K562 (cell line): ENCODE measurements around the gene ADCY6. TPM values are rescaled to one million over a fixed set of nuclear protein-coding genes. Genes with fewer than 3 reads are reported as not detected.

ENCODE experiments used
- ATAC-seq: fragments of 200-7000 bp; cut with Tn5 transposase; 3 replicates; pipeline ENCODE4 v1.9.1; 2020; ENCODE audit warnings: moderate library complexity
- BruUV-seq: library from RNA; stranded (reverse); fragments of 400-500 nt; replicated peaks from 2 replicates; lab custom pipeline; 2021; lab: Mats Ljungman, UMichigan
- CTCF ChIA-PET: fragments of 300-600 bp; formaldehyde crosslinking; extraction: SDS; loops from one replicate; lab custom pipeline; 2021; ENCODE audit warnings: low intra/inter-chr PET ratio; lab: Yijun Ruan, JAX
- POLR2A ChIA-PET: fragments of 300-600, 350-650 bp; sonication (Branson Sonifier 250); formaldehyde crosslinking; extraction: SDS; loops from one replicate; lab custom pipeline; 2021; ENCODE audit warnings: antibody characterized with exemption, inconsistent platforms; lab: Yijun Ruan, JAX
- DNase-seq, 4 experiments: peaks; one replicate each; pipeline versions ENCODE4 v3.0.0 to v3.0.0-alpha.2; 2011 to 2018; ENCODE audit warnings: low spot score in 3 of 4, mixed read lengths in 3 of 4; ENCODE audit errors: extremely low read depth in 1 of 4
- FAIRE-seq: peaks from 2 replicates; lab custom pipeline; 2011; peaks lifted over from hg19 to GRCh38; lab: Jason Lieb, UNC
- H2AFZ ChIP-seq: 2 replicates; pipeline ENCODE4 v1.6.0; 2011; ENCODE audit warnings: low read depth, low read length, control low read depth, inconsistent platforms
- H3K27ac ChIP-seq: fragments of 200-600 bp; 3 replicates; pipeline ENCODE4 v1.8.0; 2011; ENCODE audit warnings: low read depth, mild to moderate bottlenecking, control low read depth, inconsistent platforms, low read length, moderate library complexity, mixed read lengths; ENCODE audit errors: extremely low read depth
- H3K27me3 ChIP-seq, 2 experiments: fragments of 300-600 bp in 1 of 2; 2 replicates in 1 of 2; 3 replicates in 1 of 2; pipeline versions ENCODE4 v1.6.0 to v1.8.0; 2011; ENCODE audit warnings: inconsistent platforms in 2 of 2, low read length in 2 of 2, mild to moderate bottlenecking in 1 of 2, mixed read lengths in 1 of 2, moderate library complexity in 1 of 2; ENCODE audit not compliant: control insufficient read depth in 2 of 2, insufficient read depth in 2 of 2
- H3K36me3 ChIP-seq: fragments of 300-600 bp; 3 replicates; pipeline ENCODE4 v1.8.0; 2011; ENCODE audit warnings: mild to moderate bottlenecking, low read length, inconsistent platforms; ENCODE audit not compliant: control insufficient read depth, insufficient read depth
- H3K4me1 ChIP-seq, 2 experiments: fragments of 200-600 bp in 1 of 2; replicated peaks in 1 of 2; 2 replicates in 1 of 2; 3 replicates in 1 of 2; pipeline versions ENCODE4 v1.5.1 to v1.8.0; 2011; ENCODE audit warnings: inconsistent platforms in 2 of 2, low read length in 2 of 2, mild to moderate bottlenecking in 1 of 2, mixed read lengths in 1 of 2, moderate library complexity in 1 of 2; ENCODE audit not compliant: control insufficient read depth in 2 of 2, insufficient read depth in 2 of 2
- H3K4me2 ChIP-seq: 2 replicates; pipeline ENCODE4 v1.6.1; 2011; ENCODE audit warnings: low read length, control low read depth, inconsistent platforms, mixed read lengths; ENCODE audit not compliant: insufficient read depth
- H3K4me3 ChIP-seq: fragments of 200-600 bp; sonication (generic), shearing (Covaris generic); 2 replicates; pipeline ENCODE4 v1.5.1; 2016; ENCODE audit warnings: control low read depth, inconsistent platforms
- H3K79me2 ChIP-seq: fragments of 200-600 bp; 3 replicates; pipeline ENCODE4 v1.8.0; 2011; ENCODE audit warnings: low read length, inconsistent platforms; ENCODE audit not compliant: control insufficient read depth, insufficient read depth
- H3K9ac ChIP-seq, 2 experiments: 2 replicates each; pipeline versions ENCODE4 v1.6.0 to v1.6.1; 2011; ENCODE audit warnings: low read depth in 2 of 2, low read length in 2 of 2, control low read depth in 1 of 2, inconsistent platforms in 1 of 2, mild to moderate bottlenecking in 1 of 2, mixed read lengths in 1 of 2; ENCODE audit not compliant: insufficient read depth in 1 of 2
- H3K9me1 ChIP-seq: one replicate; pipeline ENCODE4 v1.6.0; 2011; ENCODE audit warnings: inconsistent platforms, mild to moderate bottlenecking, low read length, moderate library complexity; ENCODE audit not compliant: control insufficient read depth, insufficient read depth
- H3K9me3 ChIP-seq: replicated peaks from 2 replicates; pipeline ENCODE4 v1.5.1; 2011; ENCODE audit warnings: low read depth, low read length, inconsistent platforms; ENCODE audit not compliant: control insufficient read depth, insufficient read depth
- H4K20me1 ChIP-seq: replicated peaks from 2 replicates; pipeline ENCODE4 v1.6.1; 2011; ENCODE audit warnings: low read length, inconsistent platforms, mixed read lengths; ENCODE audit not compliant: control insufficient read depth, insufficient read depth
- MCM5 ChIP-seq: fragments of 450-650 bp; IDR thresholded peaks from 2 replicates; pipeline ENCODE4 v1.6.1; 2016; ENCODE audit warnings: low read depth
- POLR2A ChIP-seq: fragments of 450-650 bp; conservative IDR thresholded peaks from 2 replicates; pipeline ENCODE4 v1.6.1; 2016
- ZBTB1 ChIP-seq: sonication (generic); formaldehyde crosslinking; IDR thresholded peaks from 2 replicates; pipeline ENCODE4 v1.8.1; 2023; ENCODE audit warnings: missing genetic modification reagents, low read depth, mild to moderate bottlenecking, borderline replicate concordance
- WGBS: fragments of 100-300 bp; shearing (Covaris generic); methylation state at CpG from one replicate; pipeline ENCODE4 v1.1.6; 2016; ENCODE audit warnings: low coverage, mixed read lengths; ENCODE audit not compliant: insufficient coverage; ENCODE audit errors: missing lambda C conversion rate; 5-methylcytosine and 5-hydroxymethylcytosine counted together
- in situ Hi-C: fragments of 300-500 bp; cut with MboI; formaldehyde crosslinking; loops from 4 replicates; pipeline ENCODE4 v1.15.0; 2018; ENCODE audit warnings: inconsistent platforms, mixed read lengths
- intact Hi-C: fragments of 100-400 bp; cut with micrococcal nuclease; formaldehyde crosslinking; loops from 2 replicates; pipeline ENCODE4 v1.14.2; 2022
- polyA plus RNA-seq, 8 experiments: library from polyadenylated mRNA; depleted of rRNA in 4 of 8; stranded (reverse) in 5 of 8; unstranded in 3 of 8; fragments of >200 nt; fragmentation: Nextera tagmentation in 2 of 8; fragmentation: Illumina TruSeq in 1 of 8; extraction: Ambion mirVana in 2 of 8; extraction: Trizol in 1 of 8; gene quantifications; 2 replicates each; pipeline versions ENCODE4 v1.2.1 to v1.2.3, GENCODE V29; 2011 to 2014; ENCODE audit warnings: inconsistent platforms in 1 of 8, missing spikeins in 1 of 8
- total RNA-seq, 7 experiments: library from RNA; depleted of rRNA in 6 of 7; stranded (reverse); fragments of >200 nt in 6 of 7; fragmentation: Illumina TruSeq in 2 of 7; extraction: Trizol in 2 of 7; gene quantifications; 2 replicates each; pipeline versions ENCODE4 v1.2.1 to v1.2.3, GENCODE V29; 2011 to 2021; ENCODE audit warnings: low replicate concordance in 1 of 7

Gene ADCY6
- total and polyA plus RNA-seq, 9 of the 15 experiments (the other 6 are each of a cell fraction or from before 2014, with no cell fraction given): 0.01 to 1.0 (median 0.53) TPM

GRCh38 chr12:48818831-48819590 is 30.1 kb upstream of the ADCY6 start:
- 15% methylated on average over 21 of the region's 37 CpGs for WGBS
- Histone ChIP-seq H3K27me3 (peaks cover 18 to 49% of the 10 kb centered on the region in 2 experiments; a peak in 4 of 5 replicates), H3K4me2 (no peak overlapping the region), H3K4me3 (peak overlapping the region; percentile 52), H3K36me3 (no peaks in the 10 kb centered on the region), H3K79me2 (no peaks in the 10 kb centered on the region), H3K27ac (no peak overlapping the region), H2AFZ (no peak overlapping the region), H3K4me1 (peaks cover 0 to 35% of the 10 kb centered on the region in 2 experiments; a peak in 3 of 5 replicates), H3K9me3 (no peaks in the 10 kb centered on the region), H4K20me1 (peaks cover 9% of the 10 kb centered on the region; the same call in 1 of the 2 replicates), H3K9me1 (no peaks in the 10 kb centered on the region), H3K9ac (peak overlapping the region in 1 of 2 experiments; percentile 81; a peak in 2 of 4 replicates)
- FAIRE-seq (no peak), DNase-seq (no peak), ATAC-seq (no peak)
- ChIA-PET CTCF (no interaction called here), POLR2A (interaction anchor here (0.7 to 1.5 kb wide), 9 partner anchors 8 to 1082 kb away, joined by 3 to 9 read pairs (median 4); partner anchors contain the start of gene DDX23)
- in situ Hi-C loops (no loop called here), intact Hi-C loops (no loop called here)
- TF ChIP-seq POLR2A (no peak), ZBTB1 (CRISPR knock-in tag) (no peak), MCM5 (no peak)
- BruUV-seq: no TSS peak
